ENCODE data around the gene C1orf159. TPM values are rescaled to one million over a fixed set of nuclear protein-coding genes. Genes with fewer than 3 reads are reported as not detected.

The C1orf159 gene
- total RNA-seq, 1 donor from 2014 or later, result 9.7 TPM

GRCh38 chr1:1055841-1056736 is 59.8 kb downstream of the C1orf159 start:
- TF ChIP-seq CTCF (IDR thresholded peaks at IDR 0.05), result no peak
- ATAC-seq (no peak), DNase-seq (no peak)
- H3K27me3 ChIP-seq, result peaks cover 30% of the 10 kb centered on the region
- intact Hi-C loops (cut with DNase I), result no loop called here
- H3K27ac ChIP-seq, result no peak overlapping the region
- peaks cover 4% of the 10 kb centered on the region for H3K36me3 ChIP-seq
- H3K4me1 ChIP-seq, result peaks cover 17% of the 10 kb centered on the region
- H3K9me3 ChIP-seq, result no peaks in the 10 kb centered on the region
- no peak overlapping the region for H3K4me3 ChIP-seq

DNA sequence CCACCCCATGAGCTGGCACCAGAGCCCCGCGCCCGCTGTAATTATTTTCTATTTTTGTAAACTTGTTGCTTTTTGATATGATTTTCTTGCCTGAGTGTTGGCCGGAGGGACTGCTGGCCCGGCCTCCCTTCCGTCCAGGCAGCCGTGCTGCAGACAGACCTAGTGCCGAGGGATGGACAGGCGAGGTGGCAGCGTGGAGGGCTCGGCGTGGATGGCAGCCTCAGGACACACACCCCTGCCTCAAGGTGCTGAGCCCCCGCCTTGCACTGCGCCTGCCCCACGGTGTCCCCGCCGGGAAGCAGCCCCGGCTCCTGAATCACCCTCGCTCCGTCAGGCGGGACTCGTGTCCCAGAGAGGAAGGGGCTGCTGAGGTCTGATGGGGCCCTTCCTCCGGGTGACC is 60.9 kb downstream of the C1orf159 start:
- no peak for ATAC-seq
- H3K4me1 ChIP-seq, result peaks cover 14% of the 10 kb centered on the region
- H3K36me3 ChIP-seq, result peaks cover 4% of the 10 kb centered on the region

GRCh38 chr1:1054099-1054700 is 61.7 kb downstream of the C1orf159 start:
- peaks cover 4% of the 10 kb centered on the region for H3K36me3 ChIP-seq
- DNase-seq, result no peak

More for the DNA sequence above, 60.9 kb downstream of the C1orf159 start:
- intact Hi-C loops (cut with DNase I), result no loop called here
- Histone ChIP-seq H3K4me3 (no peak overlapping the region), H3K27me3 (peaks cover 19% of the 10 kb centered on the region), H3K9me3 (no peaks in the 10 kb centered on the region), H3K27ac (no peak overlapping the region)
- DNase-seq, result no peak
- no peak for TF ChIP-seq CTCF (IDR thresholded peaks at IDR 0.05)

GRCh38 chr1:1053682-1054081 is 62.2 kb downstream of the C1orf159 start:
- Histone ChIP-seq H3K27ac (no peak overlapping the region), H3K27me3 (peaks cover 10% of the 10 kb centered on the region), H3K4me3 (no peak overlapping the region), H3K36me3 (peaks cover 4% of the 10 kb centered on the region), H3K4me1 (peaks cover 2% of the 10 kb centered on the region), H3K9me3 (no peaks in the 10 kb centered on the region)
- ATAC-seq, result no peak
- no peak for TF ChIP-seq CTCF (IDR thresholded peaks at IDR 0.05)
- no peak for DNase-seq
- intact Hi-C loops (cut with DNase I), result no loop called here

More at GRCh38 chr1:1054099-1054700, 61.7 kb downstream of the C1orf159 start:
- Histone ChIP-seq H3K4me1 (peaks cover 8% of the 10 kb centered on the region), H3K4me3 (no peak overlapping the region), H3K9me3 (no peaks in the 10 kb centered on the region), H3K27ac (no peak overlapping the region), H3K27me3 (peaks cover 15% of the 10 kb centered on the region)
- intact Hi-C loops (cut with DNase I), result no loop called here
- no peak for ATAC-seq
- TF ChIP-seq CTCF (IDR thresholded peaks at IDR 0.05), result no peak

DNA sequence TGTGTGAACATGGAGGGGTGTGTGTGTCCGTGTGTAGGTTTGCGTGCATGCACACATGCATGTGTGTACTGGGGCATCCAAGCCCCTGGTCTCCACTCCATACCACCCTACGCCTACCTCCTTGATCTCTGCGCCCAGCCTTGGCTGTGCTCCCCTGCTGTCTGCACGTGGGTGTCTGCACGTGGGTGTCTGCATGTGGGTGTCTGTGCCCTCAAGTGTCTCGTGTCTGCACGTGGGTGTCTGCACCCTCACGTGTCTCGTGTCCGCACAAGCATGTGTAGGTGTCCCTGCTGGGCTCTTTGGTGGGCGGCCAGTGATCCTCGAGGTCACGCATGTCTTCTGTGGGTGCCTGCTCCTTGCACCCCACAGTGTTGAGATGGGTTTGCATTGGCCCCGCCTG is 62.9 kb downstream of the C1orf159 start:
- Histone ChIP-seq H3K27me3 (peaks cover 3% of the 10 kb centered on the region), H3K9me3 (no peaks in the 10 kb centered on the region), H3K4me1 (no peaks in the 10 kb centered on the region), H3K27ac (no peak overlapping the region), H3K4me3 (no peak overlapping the region), H3K36me3 (peaks cover 4% of the 10 kb centered on the region)
- intact Hi-C loops (cut with DNase I), result no loop called here
- no peak for ATAC-seq
- TF ChIP-seq CTCF (IDR thresholded peaks at IDR 0.05), result no peak
- no peak for DNase-seq

Measured in upper lobe of right lung (tissue), 1 donor.